Measurements from ENCODE around the gene CTBS. TPM values are rescaled to one million over a fixed set of nuclear protein-coding genes. Genes with fewer than 3 reads are reported as not detected.

The CTBS gene
- total RNA-seq, 1 experiment from 2014 or later: 10.1 TPM

- TF ChIP-seq ZNF121 (CRISPR knock-in tag; IDR thresholded peaks at IDR 0.05): no peak
- no peak for TF ChIP-seq FOXJ3 (CRISPR knock-in tag; IDR thresholded peaks at IDR 0.05; ENCODE audit: borderline replicate concordance)
These were observed 26.6 kb upstream of the CTBS start (continued) for GRCh38 chr1:84600796-84601195.

- ATAC-seq (no peak), DNase-seq (ENCODE audit: low spot score) (no peak)
- Mint-ChIP-seq H3K9me3 (peaks cover 11% of the 10 kb centered on the region), H3K27ac (no peak overlapping the region), H3K4me3 (no peak overlapping the region), H3K4me1 (peaks cover 9% of the 10 kb centered on the region), H3K27me3 (ENCODE audit: low read depth) (peaks cover 3% of the 10 kb centered on the region; the same call in 1 of the 2 replicates), H3K36me3 (no peaks in the 10 kb centered on the region)
- ChIA-PET CTCF (no interaction called here), POLR2A (no interaction called here)
- TF ChIP-seq ZNF512 (CRISPR knock-in tag; IDR thresholded peaks at IDR 0.05; ENCODE audit: borderline replicate concordance) (no peak), IRF1 (CRISPR knock-in tag; IDR thresholded peaks at IDR 0.05) (no peak), JAZF1 (CRISPR knock-in tag; IDR thresholded peaks at IDR 0.05) (no peak), ARID4B (CRISPR knock-in tag; IDR thresholded peaks at IDR 0.05; ENCODE audit: borderline replicate concordance) (no peak), IRF2 (CRISPR knock-in tag; IDR thresholded peaks at IDR 0.05; ENCODE audit: borderline replicate concordance, low read depth) (no peak), NR2C2 (CRISPR knock-in tag; IDR thresholded peaks at IDR 0.05) (no peak), KAT7 (CRISPR knock-in tag; IDR thresholded peaks at IDR 0.05; ENCODE audit: borderline replicate concordance) (no peak), NR3C1 (CRISPR knock-in tag; conservative IDR thresholded peaks at IDR 0.05; ENCODE audit: low read depth) (no peak), TCF7 (CRISPR knock-in tag; IDR thresholded peaks at IDR 0.05; ENCODE audit: low read depth) (no peak), ZBTB21 (CRISPR knock-in tag; IDR thresholded peaks at IDR 0.05; ENCODE audit: borderline replicate concordance) (no peak), ZNF416 (CRISPR knock-in tag; IDR thresholded peaks at IDR 0.05) (no peak), PRDM15 (CRISPR knock-in tag; IDR thresholded peaks at IDR 0.05) (no peak), ERG (CRISPR knock-in tag; IDR thresholded peaks at IDR 0.05) (no peak), EMX1 (CRISPR knock-in tag; IDR thresholded peaks at IDR 0.05) (no peak), ZNF219 (CRISPR knock-in tag; IDR thresholded peaks at IDR 0.05; ENCODE audit: borderline replicate concordance) (no peak), MYBL2 (CRISPR knock-in tag; IDR thresholded peaks at IDR 0.05) (no peak), HMGXB4 (CRISPR knock-in tag; IDR thresholded peaks at IDR 0.05) (no peak)
These were observed 24.9 kb upstream of the CTBS start for GRCh38 chr1:84598846-84599741.

Data from WTC11 (cell line).